ENCODE data around the gene OTOP2.

Gene OTOP2

DNA sequence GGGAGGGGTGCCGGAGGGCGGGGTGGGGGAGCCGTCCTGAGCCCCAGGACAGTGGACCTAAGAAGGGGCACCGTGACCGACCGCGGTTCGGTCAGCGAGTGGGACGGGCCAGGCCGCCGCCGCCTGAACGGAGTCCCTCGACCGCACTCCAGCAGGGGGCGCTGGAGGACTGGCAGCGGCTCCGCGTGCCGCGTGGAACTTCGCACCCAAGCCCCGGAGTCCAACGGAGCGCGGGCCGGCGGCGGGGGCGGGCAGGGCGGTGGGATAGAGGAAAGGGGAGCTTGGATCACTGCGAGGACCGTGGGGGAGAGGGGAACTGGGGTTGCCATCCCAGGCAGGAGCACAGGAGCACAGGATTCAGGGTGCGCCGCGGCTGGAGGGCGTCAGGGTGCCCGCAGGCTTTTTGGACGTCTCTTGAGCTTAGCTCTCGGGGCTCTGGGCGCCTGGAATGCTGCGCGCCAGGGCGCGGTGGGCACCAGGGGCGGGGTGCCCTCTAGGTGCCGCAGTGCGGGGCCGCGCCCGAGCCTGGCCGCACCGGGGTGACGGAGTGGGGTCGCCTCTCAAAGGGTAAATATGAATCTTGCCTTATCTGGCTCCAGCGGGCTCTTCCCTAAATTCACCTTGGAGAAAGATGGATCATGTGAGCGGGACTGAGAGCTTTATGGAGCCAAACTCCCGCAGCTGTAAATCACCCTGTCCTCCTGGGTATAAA is 379 bp upstream of the OTOP2 start:
- peak; percentile 44 to 75 (median 68) for DNase-seq (ENCODE audit: low read depth in 2 of 3, low spot score in 1 of 3)

- DNase-seq (ENCODE audit: low read depth in 2 of 3, low spot score in 1 of 3): no peak
Observed at GRCh38 chr17:74925242-74925641, 1.2 kb downstream of the OTOP2 start.

DNA sequence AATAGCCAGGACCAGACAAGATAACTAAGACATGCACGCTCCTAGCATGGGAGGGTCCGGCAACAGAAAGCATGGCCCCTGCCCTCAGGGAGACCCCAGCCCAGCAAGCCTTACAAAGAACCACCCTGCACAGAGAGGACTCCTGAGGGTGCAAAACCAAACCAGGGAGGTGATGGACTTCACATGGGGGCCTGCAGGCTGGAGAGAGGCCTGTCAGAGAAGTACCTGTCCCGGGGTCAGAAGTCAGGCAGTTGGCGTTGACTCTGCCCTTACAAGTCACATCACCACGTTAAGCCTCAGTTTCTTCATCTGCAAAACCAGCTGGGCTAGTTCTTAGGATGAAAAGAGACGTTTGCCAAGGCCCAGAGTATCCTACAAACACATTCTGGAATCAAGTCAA is 4.7 kb downstream of the OTOP2 start:
- no peak for DNase-seq (ENCODE audit: low read depth in 2 of 3, low spot score in 1 of 3)

DNA sequence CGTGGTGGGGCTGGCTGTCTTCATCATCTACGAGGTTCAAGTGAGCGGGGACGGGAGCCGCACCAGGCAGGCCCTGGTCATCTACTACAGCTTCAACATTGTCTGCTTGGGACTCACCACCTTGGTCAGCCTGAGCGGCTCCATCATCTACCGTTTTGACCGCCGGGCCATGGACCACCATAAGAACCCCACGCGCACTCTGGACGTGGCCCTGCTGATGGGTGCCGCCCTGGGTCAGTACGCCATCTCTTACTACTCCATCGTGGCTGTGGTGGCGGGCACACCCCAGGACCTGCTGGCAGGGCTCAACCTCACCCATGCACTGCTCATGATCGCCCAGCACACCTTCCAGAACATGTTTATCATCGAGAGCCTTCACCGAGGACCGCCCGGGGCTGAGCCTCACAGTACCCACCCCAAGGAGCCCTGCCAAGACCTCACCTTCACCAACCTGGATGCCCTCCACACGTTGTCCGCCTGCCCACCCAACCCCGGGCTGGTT is 6.5 kb downstream of the OTOP2 start:
- no peak for DNase-seq (ENCODE audit: low read depth in 2 of 3, low spot score in 1 of 3)

DNA sequence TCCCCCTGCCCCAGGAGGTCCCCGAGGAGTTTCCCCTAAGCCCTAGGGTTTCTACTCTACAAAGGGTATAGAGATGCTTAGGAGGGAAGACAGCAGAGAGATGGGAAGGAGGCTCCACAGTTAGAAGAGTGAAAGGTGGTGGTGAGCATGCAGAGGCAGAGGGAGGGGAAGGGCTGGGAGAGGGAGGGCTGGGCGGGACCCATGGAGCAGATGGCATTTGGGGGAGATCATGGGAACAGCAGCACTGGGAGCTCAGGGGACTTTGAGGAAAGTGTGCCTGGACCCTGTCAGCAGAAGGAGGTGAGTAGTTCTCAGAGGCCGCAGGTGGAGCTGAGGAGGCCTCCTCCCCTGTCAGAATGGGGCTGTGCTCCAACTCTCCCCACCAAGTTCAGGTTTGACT is 11.0 kb downstream of the OTOP2 start:
- no peak for DNase-seq (ENCODE audit: low read depth in 2 of 3, low spot score in 1 of 3)

GRCh38 chr17:74935585-74936469 is 11.8 kb downstream of the OTOP2 start, which contains the start of gene OTOP3:
OTOP3 (plus strand) TSS chr17:74935898; CDS start chr17:74935922, 24 bp downstream.
- DNase-seq (ENCODE audit: low read depth in 2 of 3, low spot score in 1 of 3): no peak

DNA sequence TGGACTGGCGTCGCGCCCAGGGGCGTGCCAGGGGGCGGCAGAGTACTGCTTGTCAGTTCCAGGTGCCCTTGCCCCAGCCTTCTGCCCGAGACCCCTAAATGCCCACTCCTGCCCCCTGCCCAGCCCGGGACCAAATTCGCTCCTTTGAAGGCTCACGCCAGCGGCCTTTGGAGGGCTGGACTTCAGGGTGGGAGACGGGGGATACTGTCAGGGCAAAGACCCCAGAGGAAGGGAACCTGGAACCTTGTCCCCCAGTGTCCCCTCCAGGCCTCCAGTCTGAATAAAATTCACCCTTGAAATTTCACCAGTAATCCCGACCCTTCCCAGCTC is 12.4 kb downstream of the OTOP2 start:
- DNase-seq (ENCODE audit: low read depth in 2 of 3, low spot score in 1 of 3): no peak

- DNase-seq (ENCODE audit: low read depth in 2 of 3, low spot score in 1 of 3): no peak
Observed at GRCh38 chr17:74937064-74938051, 13.3 kb downstream of the OTOP2 start.

GRCh38 chr17:74938194-74938950 is 14.3 kb downstream of the OTOP2 start:
- no peak for DNase-seq (ENCODE audit: low read depth in 2 of 3, low spot score in 1 of 3)

GRCh38 chr17:74939534-74939933 is 15.5 kb downstream of the OTOP2 start:
- no peak for DNase-seq (ENCODE audit: low read depth in 2 of 3, low spot score in 1 of 3)

DNA sequence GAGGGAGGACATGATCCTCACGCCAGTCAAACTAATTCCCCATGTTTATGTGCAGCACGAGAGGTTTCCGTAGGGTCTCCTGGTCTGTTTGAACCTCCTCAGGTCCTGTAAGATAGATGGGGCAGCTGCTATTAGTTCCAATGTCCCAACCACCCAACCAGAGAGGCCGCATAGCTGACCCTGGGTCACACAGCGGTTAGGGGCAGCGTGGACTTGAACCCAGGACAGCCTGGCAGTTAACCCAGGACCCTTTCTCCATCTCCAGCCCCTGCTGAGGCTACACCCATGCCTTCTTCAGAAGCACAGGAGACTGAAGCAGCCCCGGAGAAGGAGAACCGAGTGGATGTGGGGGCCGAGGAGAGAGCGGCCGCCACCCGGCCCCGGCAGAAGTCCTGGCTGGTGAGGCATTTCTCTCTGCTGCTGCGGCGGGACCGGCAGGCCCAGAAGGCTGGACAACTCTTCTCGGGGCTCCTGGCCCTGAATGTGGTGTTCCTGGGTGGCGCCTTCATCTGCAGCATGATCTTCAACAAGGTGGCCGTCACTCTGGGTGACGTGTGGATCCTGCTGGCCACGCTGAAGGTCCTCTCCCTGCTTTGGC is 17.2 kb downstream of the OTOP2 start:
- no peak for DNase-seq (ENCODE audit: low read depth in 2 of 3, low spot score in 1 of 3)

GRCh38 chr17:74943808-74944522 is 19.9 kb downstream of the OTOP2 start:
- DNase-seq (ENCODE audit: low read depth in 2 of 3, low spot score in 1 of 3): no peak

- no peak for DNase-seq (ENCODE audit: low read depth in 2 of 3, low spot score in 1 of 3)
Observed at GRCh38 chr17:74945543-74945942, 21.5 kb downstream of the OTOP2 start.

DNA sequence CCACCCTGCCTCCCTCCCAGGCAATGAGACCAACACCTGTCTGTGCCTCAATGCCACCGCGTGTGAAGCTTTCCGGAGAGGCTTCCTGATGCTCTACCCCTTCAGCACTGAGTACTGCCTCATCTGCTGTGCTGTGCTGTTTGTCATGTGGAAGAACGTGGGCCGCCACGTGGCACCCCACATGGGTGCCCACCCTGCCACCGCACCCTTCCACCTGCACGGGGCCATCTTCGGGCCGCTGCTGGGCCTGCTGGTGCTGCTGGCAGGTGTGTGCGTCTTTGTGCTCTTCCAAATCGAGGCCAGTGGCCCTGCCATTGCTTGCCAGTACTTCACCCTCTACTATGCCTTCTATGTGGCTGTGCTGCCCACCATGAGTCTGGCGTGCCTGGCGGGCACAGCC is 22.6 kb downstream of the OTOP2 start:
- DNase-seq (ENCODE audit: low read depth in 2 of 3, low spot score in 1 of 3): no peak

DNA sequence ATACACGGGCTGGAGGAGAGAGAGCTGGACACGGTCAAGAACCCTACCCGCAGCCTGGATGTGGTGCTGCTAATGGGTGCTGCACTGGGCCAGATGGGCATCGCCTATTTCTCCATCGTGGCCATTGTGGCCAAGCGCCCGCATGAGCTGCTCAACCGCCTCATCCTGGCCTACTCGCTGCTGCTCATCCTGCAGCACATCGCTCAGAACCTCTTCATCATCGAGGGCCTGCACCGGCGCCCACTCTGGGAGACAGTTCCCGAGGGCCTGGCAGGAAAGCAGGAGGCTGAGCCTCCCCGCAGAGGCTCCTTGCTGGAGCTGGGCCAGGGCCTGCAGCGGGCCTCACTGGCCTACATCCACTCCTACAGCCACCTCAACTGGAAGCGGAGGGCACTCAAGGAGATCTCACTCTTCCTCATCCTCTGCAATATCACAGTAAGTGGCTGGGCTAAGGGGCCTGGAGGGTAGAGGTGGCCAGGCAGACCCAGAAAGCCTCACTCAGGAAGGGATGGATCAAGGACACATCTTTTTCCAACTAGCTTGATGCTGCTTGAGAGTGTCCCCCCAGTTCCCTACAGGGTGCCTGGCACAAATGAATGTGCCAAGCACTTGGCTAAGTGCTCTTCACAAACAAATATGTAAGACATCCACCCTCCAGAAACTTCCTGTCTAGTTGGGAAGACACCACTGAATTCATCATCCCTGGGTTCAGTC is 23.1 kb downstream of the OTOP2 start:
- no peak for DNase-seq (ENCODE audit: low read depth in 2 of 3, low spot score in 1 of 3)

DNA sequence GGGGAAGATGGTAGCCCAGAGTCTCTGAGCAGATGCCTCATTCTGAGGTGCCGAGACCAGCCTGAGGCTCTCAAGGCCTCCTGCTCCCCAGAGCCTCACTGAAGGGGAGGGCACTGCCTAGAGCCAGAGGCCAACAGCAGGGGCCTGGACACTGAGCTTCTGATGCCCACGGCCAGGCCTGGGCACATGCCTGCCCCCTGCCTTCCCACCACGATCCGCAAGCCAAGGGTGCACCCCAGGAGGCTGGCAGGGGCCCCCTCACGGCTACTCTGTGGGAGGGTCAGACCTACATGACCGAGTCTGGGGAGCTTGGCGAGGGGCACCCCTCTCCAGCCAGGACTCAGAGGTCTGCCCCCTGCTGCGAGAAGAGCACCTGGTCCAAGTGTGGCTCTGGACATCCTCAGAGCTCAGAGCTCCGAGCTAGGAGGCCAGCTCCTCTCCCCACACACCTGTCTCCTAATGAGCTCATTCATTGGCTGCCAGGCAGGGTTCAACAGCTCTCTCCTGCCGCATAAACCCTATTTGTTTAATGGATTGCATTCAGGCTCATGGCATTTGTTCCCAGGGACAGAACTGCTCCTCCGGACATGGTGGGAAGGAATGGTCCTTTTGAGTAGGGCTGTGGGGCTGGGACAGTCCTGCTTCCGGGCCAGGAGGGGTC is 25.5 kb downstream of the OTOP2 start:
- no peak for DNase-seq (ENCODE audit: low read depth in 2 of 3, low spot score in 1 of 3)

- no peak for DNase-seq (ENCODE audit: low read depth in 2 of 3, low spot score in 1 of 3)
Observed at GRCh38 chr17:74950207-74950606, 26.1 kb downstream of the OTOP2 start.

GRCh38 chr17:74951065-74951464 is 27.0 kb downstream of the OTOP2 start:
- DNase-seq (ENCODE audit: low read depth in 2 of 3, low spot score in 1 of 3): no peak

Measured in stimulated activated CD4-positive, alpha-beta T cell treated with anti-CD3 and anti-CD28 coated beads, Interleukin-12 subunit alpha, Interleukin-12 subunit beta, amount 100 ng/mL, for 48 hours (primary cell).